MM.1S (cell line): ENCODE data around the gene EPB41L2.

ENCODE experiments used
- DNase-seq: peaks from one replicate; pipeline ENCODE4 v3.0.0-alpha.2; 2015
- H2AFZ ChIP-seq: fragments of 300-600 bp; sonication (generic); 2 replicates; pipeline ENCODE4 v1.6.0; 2016; ENCODE audit warnings: antibody characterized with exemption, low read length
- H3F3A ChIP-seq: fragments of 300-600 bp; sonication (generic); 2 replicates; pipeline ENCODE4 v1.6.1; 2016; ENCODE audit warnings: mild to moderate bottlenecking, antibody characterized with exemption, low read length, moderate library complexity, mixed read lengths; ENCODE audit not compliant: insufficient read depth
- H3K27ac ChIP-seq: fragments of 300-600 bp; sonication (generic); 2 replicates; pipeline ENCODE4 v1.5.1; 2016; ENCODE audit warnings: mild to moderate bottlenecking, low read length
- H3K27me3 ChIP-seq: fragments of 300-600 bp; sonication (generic); replicated peaks from 2 replicates; pipeline ENCODE4 v1.6.0; 2016; ENCODE audit warnings: low read length; ENCODE audit not compliant: insufficient read depth
- H3K36me3 ChIP-seq: fragments of 300-600 bp; sonication (generic); replicated peaks from 2 replicates; pipeline ENCODE4 v1.6.1; 2016; ENCODE audit warnings: mild to moderate bottlenecking, low read length, mixed read lengths; ENCODE audit not compliant: insufficient read depth
- H3K4me1 ChIP-seq: fragments of 300-600 bp; sonication (generic); 2 replicates; pipeline ENCODE4 v1.6.1; 2016; ENCODE audit warnings: low read length, mixed read lengths
- H3K4me2 ChIP-seq: fragments of 300-600 bp; sonication (generic); 2 replicates; pipeline ENCODE4 v1.6.0; 2016; ENCODE audit warnings: low read depth, low read length
- H3K4me3 ChIP-seq: fragments of 300-600 bp; sonication (generic); 2 replicates; pipeline ENCODE4 v1.5.1; 2016; ENCODE audit warnings: low read length, mixed read lengths
- H3K79me2 ChIP-seq: fragments of 300-600 bp; sonication (generic); 2 replicates; pipeline ENCODE4 v1.6.1; 2016; ENCODE audit warnings: mixed run types, low read length, mixed read lengths
- H3K9ac ChIP-seq: fragments of 300-600 bp; sonication (generic); 2 replicates; pipeline ENCODE4 v1.6.1; 2016; ENCODE audit warnings: low read length, mixed read lengths
- H3K9me2 ChIP-seq: fragments of 300-600 bp; sonication (generic); replicated peaks from 2 replicates; pipeline ENCODE4 v1.6.1; 2016; ENCODE audit warnings: mild to moderate bottlenecking, low read length, mixed read lengths; ENCODE audit not compliant: insufficient read depth
- H3K9me3 ChIP-seq: fragments of 300-600 bp; sonication (generic); replicated peaks from 2 replicates; pipeline ENCODE4 v1.6.1; 2016; ENCODE audit warnings: mild to moderate bottlenecking, low read length, mixed read lengths; ENCODE audit not compliant: insufficient read depth
- H4K20me1 ChIP-seq: fragments of 300-600 bp; sonication (generic); 2 replicates; pipeline ENCODE4 v1.6.1; 2016; ENCODE audit warnings: mild to moderate bottlenecking, low read length, moderate library complexity, mixed read lengths; ENCODE audit not compliant: insufficient read depth
- CTCF ChIP-seq: fragments of 300-600 bp; sonication (generic); IDR thresholded peaks from 2 replicates; pipeline ENCODE4 v1.5.1; 2016; ENCODE audit warnings: antibody characterized with exemption, low read length, mixed read lengths
- EZH2 ChIP-seq: fragments of 300-600 bp; sonication (generic); optimal IDR thresholded peaks from 2 replicates; pipeline ENCODE3; 2017; ENCODE audit warnings: low read depth, mild to moderate bottlenecking, antibody characterized with exemption, low read length, mixed read lengths
- EZH2phosphoT487 ChIP-seq: fragments of 300-600 bp; sonication (generic); IDR thresholded peaks from 2 replicates; pipeline ENCODE4 v1.6.1; 2018; ENCODE audit warnings: antibody characterized with exemption, low read length

The EPB41L2 gene

GRCh38 chr6:130906736-130907381, 156.2 kb downstream of the EPB41L2 start:
- no peak overlapping the region for H3K4me2 ChIP-seq
- H4K20me1 ChIP-seq = no peaks in the 10 kb centered on the region
- H3K27me3 ChIP-seq = no peaks in the 10 kb centered on the region
- no peak overlapping the region for H3K4me3 ChIP-seq
- no peak overlapping the region for H3K27ac ChIP-seq
- no peaks in the 10 kb centered on the region for H3K9me2 ChIP-seq
- no peaks in the 10 kb centered on the region for H3K9me3 ChIP-seq
- H3K9ac ChIP-seq = no peak overlapping the region
- no peak overlapping the region for H2AFZ ChIP-seq
- no peaks in the 10 kb centered on the region for H3F3A ChIP-seq
- TF ChIP-seq EZH2phosphoT487 (no peak), EZH2 (no peak), CTCF (no peak)
- H3K79me2 ChIP-seq = no peaks in the 10 kb centered on the region
- H3K36me3 ChIP-seq = no peaks in the 10 kb centered on the region
- H3K4me1 ChIP-seq = no peaks in the 10 kb centered on the region
- DNase-seq = no peak

- H2AFZ ChIP-seq = no peak overlapping the region
- H3K27me3 ChIP-seq = no peaks in the 10 kb centered on the region
- DNase-seq = no peak
- no peaks in the 10 kb centered on the region for H3K36me3 ChIP-seq
- H3F3A ChIP-seq = no peaks in the 10 kb centered on the region
- no peaks in the 10 kb centered on the region for H3K9me2 ChIP-seq
- H3K79me2 ChIP-seq = no peaks in the 10 kb centered on the region
- no peaks in the 10 kb centered on the region for H3K9me3 ChIP-seq
- no peaks in the 10 kb centered on the region for H3K4me1 ChIP-seq
- H4K20me1 ChIP-seq = no peaks in the 10 kb centered on the region
- TF ChIP-seq EZH2 (no peak), EZH2phosphoT487 (no peak), CTCF (no peak)
- no peak overlapping the region for H3K4me2 ChIP-seq
- no peak overlapping the region for H3K4me3 ChIP-seq
- no peak overlapping the region for H3K27ac ChIP-seq
- no peak overlapping the region for H3K9ac ChIP-seq
Observed at GRCh38 chr6:130903602-130904001, 159.4 kb downstream of the EPB41L2 start.

- Histone ChIP-seq H3K79me2 (no peaks in the 10 kb centered on the region), H2AFZ (no peak overlapping the region), H3K4me2 (no peak overlapping the region), H3K9me3 (no peaks in the 10 kb centered on the region), H3K36me3 (no peaks in the 10 kb centered on the region), H3K9me2 (no peaks in the 10 kb centered on the region), H3K27me3 (no peaks in the 10 kb centered on the region), H3K9ac (no peak overlapping the region), H4K20me1 (no peaks in the 10 kb centered on the region), H3K27ac (no peak overlapping the region), H3K4me1 (no peaks in the 10 kb centered on the region), H3F3A (no peaks in the 10 kb centered on the region), H3K4me3 (no peak overlapping the region)
- DNase-seq = no peak
- no peak for TF ChIP-seq EZH2
- no peak for TF ChIP-seq EZH2phosphoT487
- no peak for TF ChIP-seq CTCF
Observed at GRCh38 chr6:130903007-130903406, 160.0 kb downstream of the EPB41L2 start.
